PC-3 (cell line): ENCODE measurements around the gene ITIH3. TPM values are rescaled to one million over a fixed set of nuclear protein-coding genes. Genes with fewer than 3 reads are reported as not detected.

ENCODE experiments used
- ATAC-seq: fragments of 200-7000 bp; cut with Tn5 transposase; 2 replicates; pipeline ENCODE4 v1.9.1; 2020; ENCODE audit warnings: mild to moderate bottlenecking, moderate library complexity
- BruUV-seq: library from RNA; stranded (reverse); fragments of 400-500 nt; replicated peaks from 2 replicates; lab custom pipeline; 2021; lab: Mats Ljungman, UMichigan
- CTCF ChIA-PET: fragments of 300-600 bp; sonication (Branson Sonifier 250); formaldehyde crosslinking; loops from one replicate; lab custom pipeline; 2022; ENCODE audit warnings: antibody characterized with exemption; lab: Charles Lee
- POLR2A ChIA-PET: fragments of 300-600 bp; sonication (Branson Sonifier 250); formaldehyde crosslinking; loops from one replicate; lab custom pipeline; 2022; ENCODE audit warnings: antibody characterized with exemption; ENCODE audit not compliant: unreplicated experiment; lab: Charles Lee
- DNase-seq: peaks from one replicate; pipeline ENCODE4 v3.0.0-alpha.2; 2015
- H2AFZ ChIP-seq: fragments of 300-600 bp; sonication (generic); 2 replicates; pipeline ENCODE4 v1.6.0; 2016; ENCODE audit warnings: antibody characterized with exemption, low read length
- H3F3A ChIP-seq: fragments of 300-600 bp; sonication (generic); one replicate; pipeline ENCODE4 v1.6.0; 2017; ENCODE audit warnings: antibody characterized with exemption, low read length, control low read depth, mild to moderate bottlenecking; ENCODE audit not compliant: unreplicated experiment
- H3K27ac ChIP-seq: fragments of 300-600 bp; sonication (generic); 2 replicates; pipeline ENCODE4 v1.5.1; 2016; ENCODE audit warnings: mild to moderate bottlenecking, low read length
- H3K27me3 ChIP-seq: fragments of 300-600 bp; sonication (generic); 2 replicates; pipeline ENCODE4 v1.6.1; 2016; ENCODE audit warnings: low read length, mixed read lengths
- H3K36me3 ChIP-seq: fragments of 300-600 bp; sonication (generic); 2 replicates; pipeline ENCODE4 v1.6.1; 2016; ENCODE audit warnings: low read depth, mixed run types, low read length, mixed read lengths
- H3K4me1 ChIP-seq: fragments of 300-600 bp; sonication (generic); 2 replicates; pipeline ENCODE4 v1.5.1; 2016; ENCODE audit warnings: low read length; ENCODE audit not compliant: insufficient read depth
- H3K4me2 ChIP-seq: fragments of 300-600 bp; sonication (generic); 2 replicates; pipeline ENCODE4 v1.6.0; 2016; ENCODE audit warnings: low read length
- H3K4me3 ChIP-seq: fragments of 300-600 bp; sonication (generic); 2 replicates; pipeline ENCODE4 v1.5.1; 2016; ENCODE audit warnings: mild to moderate bottlenecking, low read length, mixed read lengths
- H3K79me2 ChIP-seq: fragments of 300-600 bp; sonication (generic); 2 replicates; pipeline ENCODE4 v1.6.1; 2017; ENCODE audit warnings: low read length, mixed read lengths
- H3K9ac ChIP-seq: fragments of 300-600 bp; sonication (generic); 2 replicates; pipeline ENCODE4 v1.6.0; 2016; ENCODE audit warnings: mild to moderate bottlenecking, low read length
- H3K9me2 ChIP-seq: fragments of 300-600 bp; sonication (generic); replicated peaks from 2 replicates; pipeline ENCODE4 v1.6.1; 2016; ENCODE audit warnings: mixed run types, low read length, mixed read lengths
- H3K9me3 ChIP-seq: fragments of 300-600 bp; sonication (generic); 2 replicates; pipeline ENCODE4 v1.6.1; 2016; ENCODE audit warnings: low read length, mixed read lengths
- H4K20me1 ChIP-seq: fragments of 300-600 bp; sonication (generic); 2 replicates; pipeline ENCODE4 v1.6.1; 2016; ENCODE audit warnings: low read length, mixed read lengths
- CTCF ChIP-seq: fragments of 300-600 bp; sonication (generic); conservative IDR thresholded peaks from 2 replicates; pipeline ENCODE4 v1.5.1; 2017; ENCODE audit warnings: antibody characterized with exemption, low read depth, mild to moderate bottlenecking, low read length
- EZH2 ChIP-seq: fragments of 300-600 bp; sonication (generic); IDR thresholded peaks from one replicate; pipeline ENCODE4 v1.6.1; 2017; ENCODE audit warnings: antibody characterized with exemption, mild to moderate bottlenecking, low read length; ENCODE audit not compliant: unreplicated experiment
- EZH2phosphoT487 ChIP-seq: fragments of 300-600 bp; sonication (generic); IDR thresholded peaks from 2 replicates; pipeline ENCODE4 v1.6.1; 2018; ENCODE audit warnings: mild to moderate bottlenecking, antibody characterized with exemption, low read length, borderline replicate concordance
- intact Hi-C: fragments of 100-400 bp; cut with micrococcal nuclease; formaldehyde crosslinking; loops from 2 replicates; pipeline ENCODE4 v1.9.0; 2023
- total RNA-seq: library from RNA; depleted of rRNA; stranded (reverse); fragments of >200 nt; gene quantifications from 2 replicates; pipeline ENCODE4 v1.2.3, GENCODE V29; 2014

The ITIH3 gene
- total RNA-seq, 1 experiment from 2014 or later, result not detected

- Histone ChIP-seq H3K27me3 (no peaks in the 10 kb centered on the region), H3K79me2 (no peaks in the 10 kb centered on the region), H3K9me3 (no peaks in the 10 kb centered on the region), H2AFZ (no peak overlapping the region), H3K9ac (no peak overlapping the region), H4K20me1 (no peaks in the 10 kb centered on the region), H3F3A (no peaks in the 10 kb centered on the region), H3K4me3 (no peak overlapping the region), H3K4me2 (no peak overlapping the region), H3K9me2 (no peaks in the 10 kb centered on the region), H3K36me3 (no peaks in the 10 kb centered on the region), H3K4me1 (no peaks in the 10 kb centered on the region), H3K27ac (no peak overlapping the region)
- no peak for ATAC-seq
- BruUV-seq, result no TSS peak
- TF ChIP-seq EZH2, result no peak
- ChIA-PET CTCF (no interaction called here), POLR2A (no interaction called here)
- intact Hi-C loops, result no loop called here
- no peak for DNase-seq
These were observed 15.2 kb downstream of the ITIH3 start for GRCh38 chr3:52809662-52810377.

GRCh38 chr3:52810923-52811322 lies 16.3 kb downstream of the ITIH3 start:
- no peaks in the 10 kb centered on the region for H4K20me1 ChIP-seq
- no peaks in the 10 kb centered on the region for H3K79me2 ChIP-seq
- no peaks in the 10 kb centered on the region for H3K9me2 ChIP-seq
- intact Hi-C loops, result no loop called here
- CTCF ChIA-PET, result no interaction called here
- H3K36me3 ChIP-seq, result no peaks in the 10 kb centered on the region
- ATAC-seq (no peak), DNase-seq (no peak)
- no peak for TF ChIP-seq EZH2
- no peak for TF ChIP-seq EZH2phosphoT487
- TF ChIP-seq CTCF, result no peak
- no peak overlapping the region for H3K4me3 ChIP-seq
- H3K9ac ChIP-seq, result no peak overlapping the region
- H3K4me1 ChIP-seq, result no peaks in the 10 kb centered on the region
- no peak overlapping the region for H2AFZ ChIP-seq
- no peak overlapping the region for H3K27ac ChIP-seq
- H3K27me3 ChIP-seq, result no peaks in the 10 kb centered on the region
- no TSS peak for BruUV-seq
- POLR2A ChIA-PET, result no interaction called here
- H3F3A ChIP-seq, result no peaks in the 10 kb centered on the region
- no peaks in the 10 kb centered on the region for H3K9me3 ChIP-seq
- no peak overlapping the region for H3K4me2 ChIP-seq

GRCh38 chr3:52811452-52812011 lies 16.9 kb downstream of the ITIH3 start:
- intact Hi-C loops, result no loop called here

More at GRCh38 chr3:52811452-52812011, 16.9 kb downstream of the ITIH3 start:
- POLR2A ChIA-PET, result interaction anchor here (0.7 kb wide), 1 partner anchor 135 kb away, joined by 4 read pairs; no protein-coding TSS in a partner anchor
- Histone ChIP-seq H3K4me2 (no peak overlapping the region), H3K9me2 (no peaks in the 10 kb centered on the region), H3K27ac (no peak overlapping the region), H3K79me2 (no peaks in the 10 kb centered on the region), H3K9me3 (no peaks in the 10 kb centered on the region), H3K4me1 (no peaks in the 10 kb centered on the region), H2AFZ (no peak overlapping the region), H3K4me3 (no peak overlapping the region), H3K9ac (no peak overlapping the region), H3K27me3 (no peaks in the 10 kb centered on the region), H3F3A (no peaks in the 10 kb centered on the region), H4K20me1 (no peaks in the 10 kb centered on the region), H3K36me3 (no peaks in the 10 kb centered on the region)
- no TSS peak for BruUV-seq
- ATAC-seq (no peak), DNase-seq (no peak)
- CTCF ChIA-PET, result interaction anchor here (0.6 kb wide), 1 partner anchor 15 kb away, joined by 3 read pairs; no protein-coding TSS in a partner anchor
- TF ChIP-seq EZH2phosphoT487 (no peak), CTCF (no peak), EZH2 (no peak)
